HG02970 (cell line): ENCODE data around the gene WDR64.

Source experiments
- ATAC-seq: cut with Tn5 transposase; IDR thresholded peaks from one replicate; pipeline ENCODE4 v1.9.1; 2021; ENCODE audit warnings: mild to moderate bottlenecking, moderate library complexity, moderate number of reproducible peaks; ENCODE audit not compliant: unreplicated experiment, low FRiP score

WDR64 gene

GRCh38 chr1:241827264-241827663 lies 175.2 kb downstream of the WDR64 start:
- ATAC-seq, result no peak

- ATAC-seq, result no peak
Measured at GRCh38 chr1:241828463-241829021, 176.5 kb downstream of the WDR64 start.

- no peak for ATAC-seq
Measured at GRCh38 chr1:241829468-241829867, 177.4 kb downstream of the WDR64 start.

- ATAC-seq, result no peak
Measured at GRCh38 chr1:241834733-241835377, 182.8 kb downstream of the WDR64 start.

GRCh38 chr1:241836941-241837340 lies 184.9 kb downstream of the WDR64 start:
- no peak for ATAC-seq

- no peak for ATAC-seq
Measured at GRCh38 chr1:241837416-241837815, 185.3 kb downstream of the WDR64 start.

GRCh38 chr1:241837901-241838300 lies 185.8 kb downstream of the WDR64 start:
- ATAC-seq, result no peak

- ATAC-seq, result no peak
Measured at GRCh38 chr1:241838897-241839296, 186.8 kb downstream of the WDR64 start.

GRCh38 chr1:241839369-241839979 lies 187.4 kb downstream of the WDR64 start:
- no peak for ATAC-seq

- no peak for ATAC-seq
Measured at GRCh38 chr1:241840164-241840563, 188.1 kb downstream of the WDR64 start.

GRCh38 chr1:241841691-241842090 lies 189.6 kb downstream of the WDR64 start:
- ATAC-seq, result no peak

GRCh38 chr1:241842565-241842964 lies 190.5 kb downstream of the WDR64 start:
- ATAC-seq, result no peak

- ATAC-seq, result no peak
Measured at GRCh38 chr1:241844593-241844992, 192.5 kb downstream of the WDR64 start.

GRCh38 chr1:241846375-241846774 lies 194.3 kb downstream of the WDR64 start:
- no peak for ATAC-seq

GRCh38 chr1:241846862-241847539 lies 194.9 kb downstream of the WDR64 start:
- ATAC-seq, result no peak

- ATAC-seq, result no peak
Measured at GRCh38 chr1:241847540-241847795, 195.4 kb downstream of the WDR64 start.

- peak; percentile 99 for ATAC-seq
Measured at GRCh38 chr1:241847796-241848685, 196.0 kb downstream of the WDR64 start, which contains the start of gene EXO1. Gene EXO1 (plus strand): TSS chr1:241848204. CDS start chr1:241850426, 2,222 bp downstream.

- ATAC-seq, result no peak
Measured at GRCh38 chr1:241848686-241849344, 196.7 kb downstream of the WDR64 start.

- ATAC-seq, result no peak
Measured at GRCh38 chr1:241849345-241849695, 197.2 kb downstream of the WDR64 start.
